ENCODE measurements around the gene SPTBN4.
A peak's percentile ranks its signal among the peaks of the same experiment; 100 is the strongest.

GRCh38 chr19:40444825-40445312, 21.9 kb upstream of the SPTBN4 start:
- TF ChIP-seq CTCF (conservative IDR thresholded peaks at IDR 0.05; ENCODE audit: low read length) (peak; percentile 50), EZH2phosphoT487 (IDR thresholded peaks at IDR 0.05; ENCODE audit: borderline replicate concordance) (no peak)

Measured in Loucy (cell line).